ENCODE results near the gene ZNF669. TPM values are rescaled to one million over a fixed set of nuclear protein-coding genes. Genes with fewer than 3 reads are reported as not detected.
A peak's percentile ranks its signal among the peaks of the same experiment; 100 is the strongest.

Gene ZNF669
- total RNA-seq, 2 donors from 2014 or later = 14.3 to 20.6 TPM

DNA sequence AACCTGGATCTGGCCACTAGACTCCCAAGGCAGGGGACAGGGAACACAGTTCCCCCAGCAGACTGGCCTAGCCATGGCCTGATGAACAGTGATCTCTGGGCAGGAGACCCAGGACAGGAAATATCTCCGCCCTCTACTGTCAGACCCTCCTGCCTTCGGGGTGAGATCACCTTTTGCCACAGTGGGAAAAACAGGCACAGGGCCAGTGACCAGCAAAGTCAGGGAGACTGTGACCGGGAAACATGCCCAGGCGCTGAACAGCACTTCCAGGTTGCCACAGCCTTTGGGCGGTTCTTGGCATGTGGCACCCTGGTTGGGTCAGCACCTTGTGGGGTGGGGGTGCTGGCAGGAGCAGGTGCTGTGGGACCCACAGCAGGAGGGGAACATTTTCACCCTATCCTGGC is 8.9 kb upstream of the ZNF669 start:
- DNase-seq = peak; percentile 61
- Histone ChIP-seq H3K4me1 (ENCODE audit: control insufficient read depth, insufficient read depth, low read length) (no peaks in the 10 kb centered on the region), H3K36me3 (ENCODE audit: control insufficient read depth, insufficient read depth, low read length) (no peaks in the 10 kb centered on the region), H3K27ac (ENCODE audit: low read depth, low read length) (no peak overlapping the region), H3K9me3 (ENCODE audit: control insufficient read depth, low read length) (no peaks in the 10 kb centered on the region), H3K4me3 (ENCODE audit: low read length) (no peak overlapping the region), H3K9ac (ENCODE audit: extremely low read depth, low read length, poor library complexity, severe bottlenecking) (no peak overlapping the region), H3K27me3 (ENCODE audit: control insufficient read depth, insufficient read depth, low read length, poor library complexity, severe bottlenecking) (peaks cover 17% of the 10 kb centered on the region)
- WGBS, 2 experiments (ENCODE audit: insufficient coverage in 1 of 2, insufficient read length in 1 of 2) = 86 to 93% methylated on average over 3 to 5 of the region's 5 CpGs
- no peaks in the 10 kb centered on the region for H3K36me3 Mint-ChIP-seq (ENCODE audit: low read depth)
- peaks cover 2% of the 10 kb centered on the region for H3K9me3 Mint-ChIP-seq
- H3K27me3 Mint-ChIP-seq (ENCODE audit: insufficient read depth) = peaks cover 50% of the 10 kb centered on the region
- peaks cover 6% of the 10 kb centered on the region for H3K4me1 Mint-ChIP-seq
- H3K4me3 Mint-ChIP-seq = peak overlapping the region; percentile 60
- TF ChIP-seq, protein P1, sequence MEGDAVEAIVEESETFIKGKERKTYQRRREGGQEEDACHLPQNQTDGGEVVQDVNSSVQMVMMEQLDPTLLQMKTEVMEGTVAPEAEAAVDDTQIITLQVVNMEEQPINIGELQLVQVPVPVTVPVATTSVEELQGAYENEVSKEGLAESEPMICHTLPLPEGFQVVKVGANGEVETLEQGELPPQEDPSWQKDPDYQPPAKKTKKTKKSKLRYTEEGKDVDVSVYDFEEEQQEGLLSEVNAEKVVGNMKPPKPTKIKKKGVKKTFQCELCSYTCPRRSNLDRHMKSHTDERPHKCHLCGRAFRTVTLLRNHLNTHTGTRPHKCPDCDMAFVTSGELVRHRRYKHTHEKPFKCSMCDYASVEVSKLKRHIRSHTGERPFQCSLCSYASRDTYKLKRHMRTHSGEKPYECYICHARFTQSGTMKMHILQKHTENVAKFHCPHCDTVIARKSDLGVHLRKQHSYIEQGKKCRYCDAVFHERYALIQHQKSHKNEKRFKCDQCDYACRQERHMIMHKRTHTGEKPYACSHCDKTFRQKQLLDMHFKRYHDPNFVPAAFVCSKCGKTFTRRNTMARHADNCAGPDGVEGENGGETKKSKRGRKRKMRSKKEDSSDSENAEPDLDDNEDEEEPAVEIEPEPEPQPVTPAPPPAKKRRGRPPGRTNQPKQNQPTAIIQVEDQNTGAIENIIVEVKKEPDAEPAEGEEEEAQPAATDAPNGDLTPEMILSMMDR (conservative IDR thresholded peaks at IDR 0.05) = no peak
- H3K27ac Mint-ChIP-seq = no peak overlapping the region

DNA sequence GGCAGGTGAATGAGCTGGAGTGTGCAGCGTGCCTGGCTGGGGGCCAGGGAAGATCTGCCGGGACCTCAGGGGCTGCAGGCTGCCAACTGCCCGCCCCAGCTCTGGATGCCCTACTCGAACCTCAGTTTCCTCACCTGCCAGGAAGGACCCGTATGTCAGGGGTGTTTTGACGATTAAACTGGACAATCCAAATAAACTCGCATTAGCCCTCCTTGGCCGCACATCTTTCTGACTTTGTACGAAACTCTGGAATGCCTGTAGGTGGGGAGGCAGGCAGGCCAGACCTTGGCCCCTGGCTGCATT is 8.3 kb upstream of the ZNF669 start:
- Histone ChIP-seq H3K27ac (ENCODE audit: low read depth, low read length) (no peak overlapping the region), H3K36me3 (ENCODE audit: control insufficient read depth, insufficient read depth, low read length) (no peaks in the 10 kb centered on the region), H3K9ac (ENCODE audit: extremely low read depth, low read length, poor library complexity, severe bottlenecking) (no peak overlapping the region), H3K4me3 (ENCODE audit: low read length) (peak overlapping the region; percentile 78), H3K4me1 (ENCODE audit: control insufficient read depth, insufficient read depth, low read length) (no peaks in the 10 kb centered on the region), H3K9me3 (ENCODE audit: control insufficient read depth, low read length) (no peaks in the 10 kb centered on the region), H3K27me3 (ENCODE audit: control insufficient read depth, insufficient read depth, low read length, poor library complexity, severe bottlenecking) (peaks cover 17% of the 10 kb centered on the region)
- Mint-ChIP-seq H3K4me1 (peaks cover 11% of the 10 kb centered on the region), H3K36me3 (ENCODE audit: low read depth) (no peaks in the 10 kb centered on the region), H3K4me3 (peak overlapping the region; percentile 60), H3K27ac (no peak overlapping the region), H3K9me3 (peaks cover 2% of the 10 kb centered on the region), H3K27me3 (ENCODE audit: insufficient read depth) (peaks cover 50% of the 10 kb centered on the region)
- no peak for DNase-seq
- TF ChIP-seq, protein P1 (conservative IDR thresholded peaks at IDR 0.05) = no peak
- WGBS, 2 experiments (ENCODE audit: insufficient coverage in 1 of 2, insufficient read length in 1 of 2) = 76 to 91% methylated on average over 5 to 9 of the region's 9 CpGs

DNA sequence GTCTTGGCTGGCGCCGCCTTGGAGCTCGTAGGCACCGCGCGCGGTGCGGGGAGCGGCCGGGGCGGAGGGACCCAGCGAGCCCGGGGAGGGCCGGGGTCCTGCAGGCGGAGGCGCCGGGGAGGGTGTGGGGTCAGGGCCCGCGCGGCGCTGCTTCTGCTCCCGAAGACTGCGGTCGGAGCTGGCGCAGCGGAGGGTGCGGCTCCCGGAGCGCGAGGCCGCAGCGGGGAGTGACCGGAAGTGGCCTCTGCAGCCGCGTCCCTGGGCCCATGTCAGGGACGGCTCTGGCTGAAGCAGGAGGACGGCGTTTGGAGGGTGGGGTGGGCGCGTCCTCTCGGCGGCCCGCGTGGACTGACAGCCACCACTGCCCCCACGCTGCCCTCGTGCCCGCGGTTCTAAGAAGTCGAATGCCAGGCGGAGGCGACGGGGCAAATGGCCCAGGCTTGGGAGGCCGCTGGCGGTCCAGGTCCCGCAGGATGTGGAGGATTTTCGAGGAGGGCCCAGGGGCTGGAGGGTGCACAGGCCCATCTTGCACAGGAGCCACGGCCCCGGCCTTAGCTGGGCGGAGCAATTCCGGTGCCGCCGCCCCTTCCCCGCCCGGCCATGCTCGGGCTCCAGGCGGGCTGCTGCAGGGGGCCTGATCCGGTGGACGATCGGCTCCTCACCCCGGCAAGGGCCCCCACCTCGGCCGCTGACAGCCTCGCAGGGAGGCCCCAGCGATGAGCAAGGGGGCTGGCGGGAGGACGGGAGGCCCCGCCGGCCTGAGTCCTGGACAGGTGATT is 7.7 kb upstream of the ZNF669 start:
- H3K9ac ChIP-seq (ENCODE audit: extremely low read depth, low read length, poor library complexity, severe bottlenecking) = peak overlapping the region; percentile 30
- peak overlapping the region; percentile 78 for H3K4me3 ChIP-seq (ENCODE audit: low read length)
- peak overlapping the region; percentile 60 for H3K4me3 Mint-ChIP-seq
- peaks cover 50% of the 10 kb centered on the region for H3K27me3 Mint-ChIP-seq (ENCODE audit: insufficient read depth)
- H3K36me3 ChIP-seq (ENCODE audit: control insufficient read depth, insufficient read depth, low read length) = no peaks in the 10 kb centered on the region
- peaks cover 2% of the 10 kb centered on the region for H3K9me3 Mint-ChIP-seq
- H3K4me1 ChIP-seq (ENCODE audit: control insufficient read depth, insufficient read depth, low read length) = no peaks in the 10 kb centered on the region
- H3K36me3 Mint-ChIP-seq (ENCODE audit: low read depth) = no peaks in the 10 kb centered on the region
- H3K27me3 ChIP-seq (ENCODE audit: control insufficient read depth, insufficient read depth, low read length, poor library complexity, severe bottlenecking) = peaks cover 17% of the 10 kb centered on the region
- WGBS, 2 experiments (ENCODE audit: insufficient coverage in 1 of 2, insufficient read length in 1 of 2) = 4 to 7% methylated on average over 21 to 78 of the region's 78 CpGs
- H3K9me3 ChIP-seq (ENCODE audit: control insufficient read depth, low read length) = no peaks in the 10 kb centered on the region
- H3K4me1 Mint-ChIP-seq = peaks cover 11% of the 10 kb centered on the region
- TF ChIP-seq, protein P1 (conservative IDR thresholded peaks at IDR 0.05) = no peak
- H3K27ac Mint-ChIP-seq = peak overlapping the region; percentile 39
- no peak overlapping the region for H3K27ac ChIP-seq (ENCODE audit: low read depth, low read length)
- peak; percentile 80 for DNase-seq

Data from endodermal cell (in vitro differentiated cells).